HK-2 (cell line): ENCODE data around the gene CNTNAP2.

ENCODE experiments used
- DNase-seq: peaks from one replicate; pipeline ENCODE4 v3.0.0-alpha.2; 2018; ENCODE audit not compliant: unreplicated experiment

Gene CNTNAP2

DNA sequence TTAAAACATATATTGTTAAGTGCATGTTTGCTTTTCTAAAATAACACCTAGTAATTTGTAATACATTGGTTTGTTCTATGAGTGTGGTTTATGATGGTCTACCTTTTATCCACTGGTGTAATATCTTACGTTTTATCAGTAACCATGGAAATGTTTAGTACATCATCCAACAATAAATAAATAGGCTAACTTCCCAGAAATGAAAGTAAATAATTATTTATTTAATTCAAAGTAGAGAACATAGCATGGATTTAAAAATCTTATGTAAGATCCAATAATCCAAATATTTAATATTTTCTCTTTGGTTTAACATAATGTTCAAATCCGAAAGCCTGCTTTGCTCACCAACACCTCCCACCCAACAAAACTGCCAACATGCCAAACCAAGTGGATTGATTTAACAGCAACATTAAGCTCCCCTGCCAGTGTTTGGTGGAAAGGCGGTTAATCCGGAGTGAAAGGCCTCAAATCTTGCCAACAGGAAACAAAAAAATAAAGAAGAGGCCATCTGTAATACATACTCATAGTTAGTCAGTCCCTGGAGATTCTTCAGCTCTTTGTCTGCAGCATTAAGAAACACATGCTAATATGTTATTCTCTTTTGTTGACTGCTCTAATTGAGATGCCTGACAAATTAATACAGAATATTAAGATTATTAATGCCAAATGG is 897.8 kb downstream of the CNTNAP2 start:
- no peak for DNase-seq

DNA sequence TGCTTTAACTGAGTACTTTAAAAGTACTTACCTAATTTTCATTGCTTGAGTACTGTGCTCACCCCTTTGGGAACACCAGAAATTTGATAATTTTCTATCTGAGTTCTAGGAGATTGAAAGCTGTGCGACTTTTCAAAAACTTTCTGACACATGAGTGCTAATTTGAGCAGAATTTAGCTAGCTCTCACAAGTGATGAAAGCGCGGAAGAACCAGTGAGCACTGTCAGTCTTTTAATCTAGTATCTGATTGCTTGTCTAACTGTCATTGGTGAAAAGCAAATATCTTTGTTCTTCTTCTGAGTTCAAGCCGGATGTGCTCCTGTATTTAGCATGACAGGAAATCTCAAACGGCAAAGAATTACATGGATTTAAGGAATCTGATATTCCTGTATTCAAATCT is 899.4 kb downstream of the CNTNAP2 start:
- no peak for DNase-seq

DNA sequence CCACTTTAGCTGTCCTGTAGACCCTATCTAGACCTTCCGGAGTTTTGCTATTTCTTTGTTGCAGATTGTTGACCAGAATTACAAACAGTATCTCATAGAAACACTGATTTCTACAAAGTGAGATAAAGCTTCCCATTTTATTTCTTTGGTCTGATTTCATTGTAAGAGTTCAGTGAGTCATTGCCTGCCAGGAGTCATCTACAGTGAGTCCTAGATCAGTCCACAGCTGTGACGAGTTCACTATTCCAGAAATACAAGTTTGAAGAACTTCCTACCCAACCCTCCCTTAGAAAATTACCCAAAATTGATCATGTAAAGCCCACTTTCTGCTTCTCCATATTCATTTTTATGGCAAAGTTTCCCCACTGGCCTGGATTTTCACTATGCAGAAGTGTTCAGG is 905.5 kb downstream of the CNTNAP2 start:
- no peak for DNase-seq

- no peak for DNase-seq
Observed at GRCh38 chr7:147023440-147023839, 906.8 kb downstream of the CNTNAP2 start.

DNA sequence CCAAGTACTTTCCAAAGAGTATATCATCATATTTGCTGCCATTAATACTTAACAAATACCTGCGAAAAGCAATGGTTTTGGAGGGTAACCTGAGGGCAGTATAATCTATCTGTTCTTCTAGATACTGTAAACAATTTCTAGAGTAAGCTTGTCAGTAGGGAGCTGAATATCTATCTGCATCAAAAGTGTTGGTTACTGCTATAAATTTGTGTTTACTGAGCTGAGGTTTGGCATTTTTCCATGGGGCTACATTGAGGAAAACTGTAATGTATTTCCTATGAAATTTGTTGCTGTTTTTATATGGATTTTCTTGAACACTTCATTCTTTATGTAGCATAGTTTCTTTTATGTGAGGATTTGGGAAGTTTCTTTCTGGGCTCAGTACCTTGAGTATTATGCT is 913.4 kb downstream of the CNTNAP2 start:
- no peak for DNase-seq

GRCh38 chr7:147033641-147034040 is 917.0 kb downstream of the CNTNAP2 start:
- DNase-seq, result no peak

DNA sequence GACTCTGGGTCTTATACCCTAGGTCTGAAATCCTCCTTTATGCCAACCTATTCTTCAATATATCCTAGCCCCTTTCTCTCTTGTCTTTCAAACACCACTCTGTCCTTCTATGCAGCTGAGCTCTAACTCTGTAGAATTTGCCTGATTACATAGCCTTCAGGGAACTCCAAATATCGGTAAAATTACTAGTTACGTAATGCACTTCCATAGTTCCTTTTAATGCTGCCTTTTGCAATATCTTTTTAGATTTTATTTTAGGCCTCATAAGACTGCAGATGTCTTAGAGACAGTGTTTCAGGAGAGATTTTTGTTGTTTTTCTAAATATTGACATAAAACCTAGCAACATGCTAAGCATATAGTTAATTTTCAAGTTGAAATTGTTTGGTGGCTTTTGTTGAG is 924.8 kb downstream of the CNTNAP2 start:
- no peak for DNase-seq

GRCh38 chr7:147044941-147045340 is 928.3 kb downstream of the CNTNAP2 start:
- DNase-seq, result no peak

GRCh38 chr7:147047696-147048095 is 931.1 kb downstream of the CNTNAP2 start:
- no peak for DNase-seq

DNA sequence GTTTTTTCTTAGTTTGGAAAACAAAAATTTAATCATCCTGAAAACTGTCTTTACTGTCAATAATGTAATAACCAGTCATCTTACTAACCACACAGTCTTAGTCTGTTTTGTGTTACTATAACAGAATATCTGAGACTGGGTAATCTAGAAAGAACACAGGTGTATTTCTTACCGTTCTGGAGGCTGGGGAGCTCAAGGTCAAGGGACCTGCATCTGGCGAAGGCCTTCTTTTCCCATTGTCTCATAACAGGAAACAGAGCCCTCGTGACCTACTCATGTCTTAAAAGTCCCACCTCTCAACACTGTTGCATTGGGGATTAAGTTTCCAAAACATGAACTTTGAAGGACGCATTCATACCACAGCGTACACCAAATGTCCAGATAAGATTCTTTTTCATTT is 932.3 kb downstream of the CNTNAP2 start:
- no peak for DNase-seq

DNA sequence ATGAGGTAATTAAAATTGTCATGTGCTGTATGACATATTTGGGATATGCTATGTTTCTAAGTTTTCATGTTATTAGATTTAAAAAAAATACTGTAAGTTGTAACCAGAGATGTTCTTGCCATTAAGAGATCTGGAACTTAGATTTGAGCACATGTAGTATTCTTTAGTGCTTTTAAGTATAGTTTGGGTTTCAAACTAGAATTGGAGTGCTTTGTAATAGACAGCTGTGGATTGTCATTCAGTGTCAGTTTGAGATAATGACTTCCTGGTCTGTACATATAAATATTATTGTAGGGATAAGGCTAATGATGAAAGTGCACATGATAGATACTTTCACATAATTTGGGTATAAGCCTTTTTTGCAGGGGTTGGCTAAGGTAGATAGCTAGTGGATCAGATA is 936.2 kb downstream of the CNTNAP2 start:
- no peak for DNase-seq

GRCh38 chr7:147053746-147054145 is 937.1 kb downstream of the CNTNAP2 start:
- no peak for DNase-seq

DNA sequence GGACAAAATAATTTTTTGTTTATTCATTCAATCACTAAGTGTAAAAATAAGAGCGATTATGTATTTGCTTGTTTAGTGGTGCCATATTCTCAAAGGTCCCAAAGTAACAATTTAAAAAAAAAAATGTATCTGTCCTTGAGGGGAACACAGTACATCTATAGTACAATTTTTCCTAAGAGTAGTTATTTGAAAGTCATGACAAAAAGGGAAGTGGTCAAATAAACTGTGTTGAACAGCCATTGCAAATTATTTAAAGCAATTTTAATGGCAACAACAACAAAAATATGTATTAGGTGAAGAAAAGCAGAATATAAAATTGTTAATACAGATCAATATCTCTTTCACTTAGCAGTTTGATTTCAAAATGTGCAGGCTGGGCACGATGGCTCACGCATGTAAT is 943.5 kb downstream of the CNTNAP2 start:
- DNase-seq, result no peak

- no peak for DNase-seq
Observed at GRCh38 chr7:147062897-147063296, 946.3 kb downstream of the CNTNAP2 start.

DNA sequence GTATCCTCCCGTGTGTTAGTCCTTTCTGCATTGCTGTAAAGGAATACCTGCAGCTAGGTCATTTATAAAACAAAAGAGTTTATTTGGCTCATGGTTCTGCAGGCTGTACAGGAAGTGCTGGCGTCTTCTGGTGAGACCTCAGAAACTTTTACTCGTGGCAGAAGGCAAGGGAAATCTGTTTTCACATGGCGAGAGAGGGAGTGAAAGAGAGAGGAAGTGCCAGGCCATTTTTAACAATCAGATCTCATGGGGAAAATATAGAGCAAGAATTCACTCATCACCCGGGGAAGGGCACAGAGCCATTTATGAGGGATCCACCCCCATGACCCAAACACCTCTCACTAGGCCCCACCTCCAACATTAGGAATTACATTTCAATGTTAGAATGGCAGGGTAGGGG is 952.2 kb downstream of the CNTNAP2 start:
- no peak for DNase-seq

- DNase-seq, result no peak
Observed at GRCh38 chr7:147069771-147070170, 953.2 kb downstream of the CNTNAP2 start.

- no peak for DNase-seq
Observed at GRCh38 chr7:147070886-147071285, 954.3 kb downstream of the CNTNAP2 start.

DNA sequence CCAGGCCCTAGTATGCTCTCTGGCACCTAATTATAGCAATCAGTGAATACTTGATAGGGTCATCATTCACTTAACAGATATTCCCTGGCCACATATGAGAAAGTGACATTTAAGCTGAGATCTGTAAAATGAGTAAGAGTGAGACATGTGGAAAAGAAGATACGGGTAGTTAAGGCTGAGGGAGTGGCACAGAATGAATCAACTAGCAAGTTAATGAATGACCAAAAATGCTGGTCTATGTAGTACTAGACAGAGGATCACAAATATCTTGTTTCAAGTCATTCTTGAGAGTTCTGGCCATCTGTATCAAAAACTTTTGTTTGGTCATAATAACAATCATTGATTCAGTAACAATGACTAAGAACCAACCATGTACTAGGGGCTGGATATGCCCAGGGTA is 954.9 kb downstream of the CNTNAP2 start:
- no peak for DNase-seq

- no peak for DNase-seq
Observed at GRCh38 chr7:147078312-147078711, 961.7 kb downstream of the CNTNAP2 start.

GRCh38 chr7:147079083-147079482 is 962.5 kb downstream of the CNTNAP2 start:
- no peak for DNase-seq

DNA sequence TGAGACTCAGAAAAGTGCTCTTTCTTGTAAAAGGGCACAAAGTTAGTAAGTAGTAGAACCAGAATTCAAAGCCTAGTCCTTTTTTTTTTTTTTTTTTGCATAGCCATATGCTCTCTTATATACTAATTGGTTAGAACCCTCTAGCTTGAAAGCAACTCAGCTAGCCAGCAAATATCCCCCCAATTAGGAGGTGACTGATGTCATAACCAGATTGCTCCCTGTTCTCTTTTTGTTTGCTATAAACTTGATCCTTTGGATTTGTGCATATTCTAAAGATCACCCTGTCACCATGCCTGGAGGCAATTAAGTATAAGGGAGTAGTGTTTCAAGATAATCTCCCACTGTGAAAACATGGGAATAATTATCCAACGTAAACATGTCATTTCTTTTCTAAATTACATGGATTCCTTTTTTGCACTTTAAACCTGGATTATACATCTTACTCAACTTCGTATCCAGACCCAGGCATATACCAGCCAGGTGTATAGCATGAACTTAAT is 963.4 kb downstream of the CNTNAP2 start:
- DNase-seq, result no peak

- no peak for DNase-seq
Observed at GRCh38 chr7:147081117-147081516, 964.5 kb downstream of the CNTNAP2 start.

DNA sequence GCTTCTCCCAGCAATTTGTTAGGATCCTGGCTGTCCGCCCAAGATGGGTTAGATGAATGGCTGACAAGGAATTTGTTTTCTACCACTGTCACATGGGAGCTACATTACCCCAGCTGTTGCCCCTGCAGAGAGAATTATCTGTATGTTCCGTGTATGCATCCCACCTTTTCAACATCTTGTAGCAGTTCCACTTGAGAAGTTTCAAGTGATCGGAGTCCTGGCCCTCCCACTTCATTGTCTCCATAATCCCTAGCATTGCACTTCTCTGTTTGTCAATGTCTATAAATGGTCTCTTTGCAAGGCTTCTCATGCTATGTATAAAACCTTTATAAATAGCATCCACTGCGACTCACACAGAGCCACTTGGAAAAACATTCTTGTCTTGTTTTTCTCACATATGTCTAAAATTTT is 972.5 kb downstream of the CNTNAP2 start:
- no peak for DNase-seq

- DNase-seq, result no peak
Observed at GRCh38 chr7:147089608-147090007, 973.0 kb downstream of the CNTNAP2 start.
